H9 (cell line): ENCODE results near the gene CHST13. TPM values are rescaled to one million over a fixed set of nuclear protein-coding genes. Genes with fewer than 3 reads are reported as not detected.

ENCODE experiments used
- DNase-seq: peaks from one replicate; pipeline ENCODE4 v3.0.0-alpha.2; 2017
- H2AFZ ChIP-seq: one replicate; pipeline ENCODE4 v1.6.1; 2013; ENCODE audit warnings: mild to moderate bottlenecking, low read length, control low read depth, moderate library complexity
- H2AK5ac ChIP-seq: 2 replicates; pipeline ENCODE4 v1.6.1; 2013; ENCODE audit warnings: low read length, control low read depth, mixed read lengths; ENCODE audit not compliant: insufficient read length
- H2BK120ac ChIP-seq: one replicate; pipeline ENCODE4 v1.6.1; 2013; ENCODE audit warnings: low read depth, mild to moderate bottlenecking, low read length, control low read depth, inconsistent platforms; ENCODE audit not compliant: poor library complexity, severe bottlenecking
- H2BK12ac ChIP-seq: 2 replicates; pipeline ENCODE4 v1.6.1; 2013; ENCODE audit warnings: low read length, control low read depth, mixed read lengths, low read depth; ENCODE audit not compliant: insufficient read length
- H2BK15ac ChIP-seq: 2 replicates; pipeline ENCODE4 v1.6.1; 2013; ENCODE audit warnings: low read depth, low read length, control low read depth
- H2BK20ac ChIP-seq: one replicate; pipeline ENCODE4 v1.6.1; 2013; ENCODE audit warnings: low read depth, mild to moderate bottlenecking, low read length, control low read depth, inconsistent platforms; ENCODE audit not compliant: poor library complexity, severe bottlenecking
- H2BK5ac ChIP-seq: 2 replicates; pipeline ENCODE4 v1.6.1; 2013; ENCODE audit warnings: low read length, control low read depth, mixed read lengths; ENCODE audit not compliant: insufficient read length
- H3K14ac ChIP-seq: 2 replicates; pipeline ENCODE4 v1.6.1; 2013; ENCODE audit warnings: low read length, control low read depth; ENCODE audit not compliant: insufficient read depth
- H3K18ac ChIP-seq: 2 replicates; pipeline ENCODE4 v1.6.1; 2013; ENCODE audit warnings: low read depth, mild to moderate bottlenecking, mixed read lengths, low read length, control low read depth; ENCODE audit not compliant: insufficient read length
- H3K23ac ChIP-seq: 2 replicates; pipeline ENCODE4 v1.6.1; 2013; ENCODE audit warnings: low read length, control low read depth, mixed read lengths, low read depth; ENCODE audit not compliant: insufficient read length
- H3K23me2 ChIP-seq: 2 replicates; pipeline ENCODE4 v1.6.1; 2013; ENCODE audit warnings: low read depth, mild to moderate bottlenecking, mixed read lengths, low read length, control low read depth; ENCODE audit not compliant: insufficient read length, poor library complexity, severe bottlenecking
- H3K27ac ChIP-seq: 2 replicates; pipeline ENCODE4 v1.5.1; 2013; ENCODE audit warnings: low read length, control low read depth, mixed read lengths, low read depth; ENCODE audit not compliant: insufficient read length
- H3K27me3 ChIP-seq: 2 replicates; pipeline ENCODE4 v1.6.1; 2013; ENCODE audit warnings: low read length, control low read depth, inconsistent platforms; ENCODE audit not compliant: insufficient read depth
- H3K4ac ChIP-seq: 2 replicates; pipeline ENCODE4 v1.6.1; 2013; ENCODE audit warnings: low read depth, mild to moderate bottlenecking, control low read depth, inconsistent platforms, low read length, moderate library complexity
- H3K4me1 ChIP-seq: 2 replicates; pipeline ENCODE4 v1.6.1; 2013; ENCODE audit warnings: low read length, control low read depth, inconsistent platforms; ENCODE audit not compliant: insufficient read depth
- H3K4me2 ChIP-seq: 2 replicates; pipeline ENCODE4 v1.6.1; 2013; ENCODE audit warnings: low read length, control low read depth, mixed read lengths; ENCODE audit not compliant: insufficient read length, insufficient read depth
- H3K56ac ChIP-seq: 2 replicates; pipeline ENCODE4 v1.6.1; 2013; ENCODE audit warnings: low read depth, mild to moderate bottlenecking, mixed read lengths, low read length, control low read depth; ENCODE audit not compliant: insufficient read length
- H3K79me1 ChIP-seq: 2 replicates; pipeline ENCODE4 v1.6.1; 2013; ENCODE audit warnings: low read depth, mild to moderate bottlenecking, moderate library complexity, low read length, control low read depth, inconsistent platforms; ENCODE audit not compliant: insufficient read depth, poor library complexity, severe bottlenecking
- H3K79me2 ChIP-seq: 2 replicates; pipeline ENCODE4 v1.6.1; 2013; ENCODE audit warnings: low read length, control low read depth, inconsistent platforms; ENCODE audit not compliant: insufficient read depth
- H3K9ac ChIP-seq: 2 replicates; pipeline ENCODE4 v1.6.1; 2013; ENCODE audit warnings: low read length, control low read depth, mixed read lengths; ENCODE audit not compliant: insufficient read length; ENCODE audit errors: extremely low read depth
- H3K9me3 ChIP-seq: one replicate; pipeline ENCODE4 v1.6.1; 2013; ENCODE audit warnings: low read depth, low read length, inconsistent platforms; ENCODE audit not compliant: control insufficient read depth
- H3T11ph ChIP-seq: one replicate; pipeline ENCODE4 v1.6.1; 2013; ENCODE audit warnings: mild to moderate bottlenecking, low read length, control low read depth, inconsistent platforms
- H4K20me1 ChIP-seq: one replicate; pipeline ENCODE4 v1.6.1; 2013; ENCODE audit not compliant: control insufficient read depth, insufficient read length, insufficient read depth
- H4K5ac ChIP-seq: 2 replicates; pipeline ENCODE4 v1.6.1; 2013; ENCODE audit warnings: low read depth, mild to moderate bottlenecking, mixed read lengths, low read length, control low read depth; ENCODE audit not compliant: insufficient read length
- H4K8ac ChIP-seq: replicated peaks from 2 replicates; pipeline ENCODE4 v1.6.1; 2013; ENCODE audit warnings: low read length, control low read depth, mixed read lengths, low read depth; ENCODE audit not compliant: insufficient read length
- H4K91ac ChIP-seq: 2 replicates; pipeline ENCODE4 v1.6.1; 2013; ENCODE audit warnings: low read depth, mild to moderate bottlenecking, moderate library complexity, mixed read lengths, low read length, control low read depth; ENCODE audit not compliant: insufficient read length
- H3K27ac Mint-ChIP-seq, 3 experiments: 2 replicates in 2 of 3; 3 replicates in 1 of 3; pipeline ENCODE4 v1.8.0; 2020 to 2021; ENCODE audit warnings: mixed read lengths in 3 of 3, mild to moderate bottlenecking in 1 of 3, moderate library complexity in 1 of 3
- H3K27me3 Mint-ChIP-seq: 2 replicates; pipeline ENCODE4 v1.8.0; 2021; ENCODE audit warnings: low read depth, mild to moderate bottlenecking, moderate library complexity, mixed read lengths
- H3K36me3 Mint-ChIP-seq, 3 experiments: 2 replicates in 2 of 3; 3 replicates in 1 of 3; pipeline ENCODE4 v1.8.0; 2020 to 2021; ENCODE audit warnings: low read depth in 3 of 3, mixed read lengths in 3 of 3; ENCODE audit not compliant: insufficient read depth in 1 of 3
- H3K4me1 Mint-ChIP-seq, 2 experiments: 2 replicates each; pipeline ENCODE4 v1.8.0; 2020; ENCODE audit warnings: mixed read lengths in 2 of 2
- H3K4me3 Mint-ChIP-seq, 2 experiments: 2 replicates in 1 of 2; 3 replicates in 1 of 2; pipeline ENCODE4 v1.8.0; 2020 to 2021; ENCODE audit warnings: mild to moderate bottlenecking in 2 of 2, mixed read lengths in 2 of 2, moderate library complexity in 1 of 2
- H3K9me3 Mint-ChIP-seq, 2 experiments: 2 replicates in 1 of 2; 3 replicates in 1 of 2; pipeline ENCODE4 v1.8.0; 2020; ENCODE audit warnings: mild to moderate bottlenecking in 2 of 2, mixed read lengths in 2 of 2, moderate library complexity in 1 of 2
- WGBS: extraction: QIAGEN DNeasy Blood & Tissue Kit; methylation state at CpG from one replicate; pipeline ENCODE4 v1.1.7; 2013; ENCODE audit warnings: missing lambda C conversion rate, low lambda C conversion rate, mixed read lengths; ENCODE audit not compliant: insufficient read length; ENCODE audit errors: extremely low coverage; 5-methylcytosine and 5-hydroxymethylcytosine counted together
- total RNA-seq: library from RNA; stranded (reverse); gene quantifications from 2 replicates; pipeline ENCODE4 v1.2.1, GENCODE V29; 2021
- TF ChIP-seq, protein P1 (sequence below): fragments of 200-600 bp; sonication (generic); conservative IDR thresholded peaks from 3 replicates; pipeline ENCODE4 v1.8.0; 2021; ENCODE audit warnings: antibody characterized with exemption, mild to moderate bottlenecking

Gene CHST13
- total RNA-seq, 1 experiment from 2014 or later, result 0.85 TPM

DNA sequence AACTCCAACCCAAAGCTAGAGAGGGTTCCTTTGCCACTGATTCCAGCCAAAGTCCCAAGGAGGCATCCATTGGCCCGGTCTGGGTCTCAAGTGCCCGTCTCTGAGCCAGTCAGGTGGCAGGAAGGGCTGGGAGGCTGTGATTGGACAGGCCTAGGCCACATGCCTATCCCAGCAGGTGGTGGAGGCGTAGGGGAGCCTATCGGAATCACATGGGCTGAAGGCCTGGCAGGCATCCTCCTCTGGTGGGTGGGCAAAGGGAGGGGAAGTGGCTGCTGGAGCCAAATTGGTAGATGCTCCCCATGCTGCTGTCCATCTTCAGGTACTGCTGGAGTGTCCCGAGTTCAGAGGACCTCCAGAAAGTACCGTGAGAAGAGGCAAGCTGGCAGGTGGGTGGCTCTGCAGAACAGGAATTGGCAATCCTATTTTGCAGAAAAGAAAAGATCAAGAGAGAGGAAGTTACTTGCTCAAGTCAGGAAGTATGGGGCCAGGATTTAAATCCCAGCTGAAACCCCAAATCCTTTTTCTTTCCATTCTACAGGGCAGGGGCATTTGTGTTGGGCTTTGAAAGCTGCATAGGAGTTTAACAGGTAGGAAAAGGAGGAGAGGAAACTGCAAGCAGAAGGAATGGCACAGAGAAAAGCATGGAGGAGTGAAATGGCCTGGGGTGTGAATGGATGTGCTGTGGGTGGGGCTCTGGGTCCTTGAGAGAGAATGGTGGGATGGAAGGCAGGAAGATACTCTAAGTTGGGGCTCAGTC, 3.7 kb downstream of the CHST13 start:
- H3K27me3 Mint-ChIP-seq, result peaks cover 35% of the 10 kb centered on the region
- no peak for DNase-seq
- no CpG with 5 or more reads among the region's 6 CpGs for WGBS
- Histone ChIP-seq H3K27ac (no peak overlapping the region), H3K4ac (no peak overlapping the region), H3K9me3 (no peaks in the 10 kb centered on the region), H3K79me2 (no peaks in the 10 kb centered on the region), H3K4me1 (no peaks in the 10 kb centered on the region), H3K56ac (no peak overlapping the region), H3K27me3 (no peaks in the 10 kb centered on the region; the same call in 1 of the 2 replicates), H4K8ac (no peak overlapping the region), H3K9ac (no peak overlapping the region), H2BK5ac (no peak overlapping the region), H4K20me1 (no peaks in the 10 kb centered on the region), H2BK20ac (no peak overlapping the region), H4K91ac (no peak overlapping the region), H2AFZ (no peak overlapping the region), H3T11ph (no peak overlapping the region), H4K5ac (no peak overlapping the region), H2AK5ac (no peak overlapping the region), H2BK120ac (no peak overlapping the region), H3K14ac (no peak overlapping the region), H3K4me2 (no peak overlapping the region), H3K23me2 (no peaks in the 10 kb centered on the region), H3K79me1 (no peaks in the 10 kb centered on the region), H3K23ac (no peak overlapping the region), H2BK15ac (no peak overlapping the region), H2BK12ac (no peak overlapping the region), H3K18ac (no peak overlapping the region)
- peak overlapping the region in 1 of 2 experiments; percentile 2; a peak in 2 of 5 replicates for H3K4me3 Mint-ChIP-seq
- TF ChIP-seq, protein P1, sequence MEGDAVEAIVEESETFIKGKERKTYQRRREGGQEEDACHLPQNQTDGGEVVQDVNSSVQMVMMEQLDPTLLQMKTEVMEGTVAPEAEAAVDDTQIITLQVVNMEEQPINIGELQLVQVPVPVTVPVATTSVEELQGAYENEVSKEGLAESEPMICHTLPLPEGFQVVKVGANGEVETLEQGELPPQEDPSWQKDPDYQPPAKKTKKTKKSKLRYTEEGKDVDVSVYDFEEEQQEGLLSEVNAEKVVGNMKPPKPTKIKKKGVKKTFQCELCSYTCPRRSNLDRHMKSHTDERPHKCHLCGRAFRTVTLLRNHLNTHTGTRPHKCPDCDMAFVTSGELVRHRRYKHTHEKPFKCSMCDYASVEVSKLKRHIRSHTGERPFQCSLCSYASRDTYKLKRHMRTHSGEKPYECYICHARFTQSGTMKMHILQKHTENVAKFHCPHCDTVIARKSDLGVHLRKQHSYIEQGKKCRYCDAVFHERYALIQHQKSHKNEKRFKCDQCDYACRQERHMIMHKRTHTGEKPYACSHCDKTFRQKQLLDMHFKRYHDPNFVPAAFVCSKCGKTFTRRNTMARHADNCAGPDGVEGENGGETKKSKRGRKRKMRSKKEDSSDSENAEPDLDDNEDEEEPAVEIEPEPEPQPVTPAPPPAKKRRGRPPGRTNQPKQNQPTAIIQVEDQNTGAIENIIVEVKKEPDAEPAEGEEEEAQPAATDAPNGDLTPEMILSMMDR, result no peak
- H3K36me3 Mint-ChIP-seq, result no peaks in the 10 kb centered on the region; a peak in 1 of 7 replicates
- no peaks in the 10 kb centered on the region; a peak in 1 of 5 replicates for H3K9me3 Mint-ChIP-seq
- H3K27ac Mint-ChIP-seq, result peak overlapping the region in 1 of 3 experiments; percentile 10; a peak in 1 of 7 replicates
- peaks cover 3 to 19% of the 10 kb centered on the region in 2 experiments for H3K4me1 Mint-ChIP-seq
